ENCODE data around the gene HDAC4. TPM values are rescaled to one million over a fixed set of nuclear protein-coding genes. Genes with fewer than 3 reads are reported as not detected.

Gene HDAC4
- total and polyA plus RNA-seq, 9 of the 15 experiments (the other 6 are each of a cell fraction or from before 2014, with no cell fraction given), result 0.11 to 20.2 (median 4.0) TPM

- TF ChIP-seq, protein P1, sequence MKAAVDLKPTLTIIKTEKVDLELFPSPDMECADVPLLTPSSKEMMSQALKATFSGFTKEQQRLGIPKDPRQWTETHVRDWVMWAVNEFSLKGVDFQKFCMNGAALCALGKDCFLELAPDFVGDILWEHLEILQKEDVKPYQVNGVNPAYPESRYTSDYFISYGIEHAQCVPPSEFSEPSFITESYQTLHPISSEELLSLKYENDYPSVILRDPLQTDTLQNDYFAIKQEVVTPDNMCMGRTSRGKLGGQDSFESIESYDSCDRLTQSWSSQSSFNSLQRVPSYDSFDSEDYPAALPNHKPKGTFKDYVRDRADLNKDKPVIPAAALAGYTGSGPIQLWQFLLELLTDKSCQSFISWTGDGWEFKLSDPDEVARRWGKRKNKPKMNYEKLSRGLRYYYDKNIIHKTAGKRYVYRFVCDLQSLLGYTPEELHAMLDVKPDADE (conservative IDR thresholded peaks at IDR 0.05; ENCODE audit: control insufficient read depth, low read depth, low read length), result peak; percentile 67; the same call in 1 of the 2 replicates
- no peak; the same call in none of the 2 replicates for TF ChIP-seq AFF4 (CRISPR knock-in tag; IDR thresholded peaks at IDR 0.05)
- TF ChIP-seq L3MBTL2 (IDR thresholded peaks at IDR 0.05), result peak; percentile 97
- TF ChIP-seq CREBBP (IDR thresholded peaks at IDR 0.05; ENCODE audit: low read depth, low read length), result no peak
- peak; percentile 49 for TF ChIP-seq TAF1 (IDR thresholded peaks at IDR 0.05; ENCODE audit: control insufficient read depth, extremely low read depth, insufficient read depth, low read length, severe bottlenecking)
- TF ChIP-seq ZNF561 (CRISPR knock-in tag; conservative IDR thresholded peaks at IDR 0.05), result no peak
- TF ChIP-seq PREB (CRISPR knock-in tag; IDR thresholded peaks at IDR 0.05), result no peak
- TF ChIP-seq ZKSCAN3 (CRISPR knock-in tag; IDR thresholded peaks at IDR 0.05), result no peak
- TF ChIP-seq ZKSCAN8 (CRISPR knock-in tag; IDR thresholded peaks at IDR 0.05), result no peak
- TF ChIP-seq, protein P2, sequence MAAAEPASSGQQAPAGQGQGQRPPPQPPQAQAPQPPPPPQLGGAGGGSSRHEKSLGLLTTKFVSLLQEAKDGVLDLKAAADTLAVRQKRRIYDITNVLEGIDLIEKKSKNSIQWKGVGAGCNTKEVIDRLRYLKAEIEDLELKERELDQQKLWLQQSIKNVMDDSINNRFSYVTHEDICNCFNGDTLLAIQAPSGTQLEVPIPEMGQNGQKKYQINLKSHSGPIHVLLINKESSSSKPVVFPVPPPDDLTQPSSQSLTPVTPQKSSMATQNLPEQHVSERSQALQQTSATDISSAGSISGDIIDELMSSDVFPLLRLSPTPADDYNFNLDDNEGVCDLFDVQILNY (CRISPR knock-in tag; IDR thresholded peaks at IDR 0.05), result no peak
Measured at GRCh38 chr2:239401067-239401880, 454 bp upstream of the HDAC4 start (continued).
